ENCODE measurements around the gene PFDN6.

GRCh38 chr6:33251395-33252012 lies 37.9 kb upstream of the PFDN6 start:
- TF ChIP-seq RAD21 (IDR thresholded peaks at IDR 0.05; ENCODE audit: low read depth): no peak
- no peak for TF ChIP-seq YY1 (IDR thresholded peaks at IDR 0.05; ENCODE audit: low read depth)
- no peak for TF ChIP-seq EP300 (IDR thresholded peaks at IDR 0.05; ENCODE audit: borderline replicate concordance)
- no peak for TF ChIP-seq FOXM1 (IDR thresholded peaks at IDR 0.05; ENCODE audit: borderline replicate concordance, low read depth)
- no peak for TF ChIP-seq REST (IDR thresholded peaks at IDR 0.05; ENCODE audit: low read depth)
- no peak for TF ChIP-seq TAF1 (IDR thresholded peaks at IDR 0.05; ENCODE audit: low read depth)
- no peak for TF ChIP-seq NFIC (IDR thresholded peaks at IDR 0.05)
- TF ChIP-seq EGR1 (IDR thresholded peaks at IDR 0.05): no peak
- no peak for TF ChIP-seq ZBTB7A (IDR thresholded peaks at IDR 0.05; ENCODE audit: low read depth)
- no peak for TF ChIP-seq CREB1 (IDR thresholded peaks at IDR 0.05; ENCODE audit: low read depth)
- TF ChIP-seq CEBPB (IDR thresholded peaks at IDR 0.05): no peak
- TF ChIP-seq MAX (IDR thresholded peaks at IDR 0.05): no peak
- no peak for TF ChIP-seq TEAD4 (IDR thresholded peaks at IDR 0.05)
- no peak for TF ChIP-seq USF1 (IDR thresholded peaks at IDR 0.05)

All from Ishikawa (cell line).